Liver (tissue), 3 donors: ENCODE data around the gene HDGFL1.

Experiments
- CTCF ChIP-seq: fragments of 150-350 bp; IDR thresholded peaks from 2 replicates; pipeline ENCODE4 v1.5.1; 2017; ENCODE audit warnings: improper control_type of control experiment, low read depth, low read length; ENCODE audit not compliant: missing input control
- EGR1 ChIP-seq, 2 donors: IDR thresholded peaks; 2 replicates each; pipeline ENCODE4 v1.6.1; 2016 to 2018; ENCODE audit warnings: antibody characterized with exemption in 2 of 2, low read depth in 2 of 2
- FOXA1 ChIP-seq: IDR thresholded peaks from 2 replicates; pipeline ENCODE4 v1.6.1; 2016; ENCODE audit warnings: antibody characterized with exemption
- HNF4G ChIP-seq: IDR thresholded peaks from 2 replicates; pipeline ENCODE4 v1.6.1; 2016; ENCODE audit warnings: antibody characterized with exemption
- JUND ChIP-seq, 2 donors: IDR thresholded peaks; 2 replicates each; pipeline ENCODE4 v1.6.1; 2016; ENCODE audit warnings: antibody characterized with exemption in 2 of 2
- MAX ChIP-seq: IDR thresholded peaks from 2 replicates; pipeline ENCODE4 v1.6.1; 2016; ENCODE audit warnings: antibody characterized with exemption
- NR2F2 ChIP-seq: IDR thresholded peaks from 2 replicates; pipeline ENCODE4 v1.6.1; 2016; ENCODE audit warnings: antibody characterized with exemption
- RAD21 ChIP-seq, 2 donors: IDR thresholded peaks; 2 replicates each; pipeline ENCODE4 v1.6.1; 2016; ENCODE audit warnings: antibody characterized with exemption in 2 of 2, mild to moderate bottlenecking in 2 of 2
- RXRA ChIP-seq, 2 donors: IDR thresholded peaks; 2 replicates each; pipeline ENCODE4 v1.6.1; 2017 to 2018; ENCODE audit warnings: antibody characterized with exemption in 2 of 2, mild to moderate bottlenecking in 1 of 2
- SP1 ChIP-seq: IDR thresholded peaks from 2 replicates; pipeline ENCODE4 v1.6.1; 2018; ENCODE audit warnings: antibody characterized with exemption, mild to moderate bottlenecking
- TAF1 ChIP-seq: conservative IDR thresholded peaks from 2 replicates; pipeline ENCODE4 v1.6.1; 2016; ENCODE audit warnings: antibody characterized with exemption, mild to moderate bottlenecking
- ZBTB33 ChIP-seq: IDR thresholded peaks from 2 replicates; pipeline ENCODE4 v1.6.1; 2016; ENCODE audit warnings: antibody characterized with exemption
- TF ChIP-seq, protein P1 (sequence below): IDR thresholded peaks from 2 replicates; pipeline ENCODE4 v1.6.1; 2016; ENCODE audit warnings: antibody characterized with exemption, mild to moderate bottlenecking
- TF ChIP-seq, protein P2 (sequence below): IDR thresholded peaks from 2 replicates; pipeline ENCODE4 v1.6.1; 2016; ENCODE audit warnings: antibody characterized with exemption
- donor health status: healthy.
- donor health status: healthy.

GRCh38 chr6:22536122-22536521 is 33.2 kb upstream of the HDGFL1 start:
- no peak for TF ChIP-seq CTCF
- TF ChIP-seq ZBTB33, result no peak
- TF ChIP-seq SP1, result no peak
- no peak for TF ChIP-seq TAF1
- TF ChIP-seq, protein P1, sequence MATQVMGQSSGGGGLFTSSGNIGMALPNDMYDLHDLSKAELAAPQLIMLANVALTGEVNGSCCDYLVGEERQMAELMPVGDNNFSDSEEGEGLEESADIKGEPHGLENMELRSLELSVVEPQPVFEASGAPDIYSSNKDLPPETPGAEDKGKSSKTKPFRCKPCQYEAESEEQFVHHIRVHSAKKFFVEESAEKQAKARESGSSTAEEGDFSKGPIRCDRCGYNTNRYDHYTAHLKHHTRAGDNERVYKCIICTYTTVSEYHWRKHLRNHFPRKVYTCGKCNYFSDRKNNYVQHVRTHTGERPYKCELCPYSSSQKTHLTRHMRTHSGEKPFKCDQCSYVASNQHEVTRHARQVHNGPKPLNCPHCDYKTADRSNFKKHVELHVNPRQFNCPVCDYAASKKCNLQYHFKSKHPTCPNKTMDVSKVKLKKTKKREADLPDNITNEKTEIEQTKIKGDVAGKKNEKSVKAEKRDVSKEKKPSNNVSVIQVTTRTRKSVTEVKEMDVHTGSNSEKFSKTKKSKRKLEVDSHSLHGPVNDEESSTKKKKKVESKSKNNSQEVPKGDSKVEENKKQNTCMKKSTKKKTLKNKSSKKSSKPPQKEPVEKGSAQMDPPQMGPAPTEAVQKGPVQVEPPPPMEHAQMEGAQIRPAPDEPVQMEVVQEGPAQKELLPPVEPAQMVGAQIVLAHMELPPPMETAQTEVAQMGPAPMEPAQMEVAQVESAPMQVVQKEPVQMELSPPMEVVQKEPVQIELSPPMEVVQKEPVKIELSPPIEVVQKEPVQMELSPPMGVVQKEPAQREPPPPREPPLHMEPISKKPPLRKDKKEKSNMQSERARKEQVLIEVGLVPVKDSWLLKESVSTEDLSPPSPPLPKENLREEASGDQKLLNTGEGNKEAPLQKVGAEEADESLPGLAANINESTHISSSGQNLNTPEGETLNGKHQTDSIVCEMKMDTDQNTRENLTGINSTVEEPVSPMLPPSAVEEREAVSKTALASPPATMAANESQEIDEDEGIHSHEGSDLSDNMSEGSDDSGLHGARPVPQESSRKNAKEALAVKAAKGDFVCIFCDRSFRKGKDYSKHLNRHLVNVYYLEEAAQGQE, result no peak
- TF ChIP-seq RAD21 (IDR thresholded peaks at IDR 0.05), result no peak
- TF ChIP-seq JUND (IDR thresholded peaks at IDR 0.05), result no peak
- TF ChIP-seq MAX, result no peak
- no peak for TF ChIP-seq NR2F2
- no peak for TF ChIP-seq FOXA1
- TF ChIP-seq, protein P2, sequence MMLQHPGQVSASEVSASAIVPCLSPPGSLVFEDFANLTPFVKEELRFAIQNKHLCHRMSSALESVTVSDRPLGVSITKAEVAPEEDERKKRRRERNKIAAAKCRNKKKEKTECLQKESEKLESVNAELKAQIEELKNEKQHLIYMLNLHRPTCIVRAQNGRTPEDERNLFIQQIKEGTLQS, result no peak
- no peak for TF ChIP-seq EGR1 (IDR thresholded peaks at IDR 0.05; ENCODE audit: low read depth in 2 of 2)
- no peak for TF ChIP-seq HNF4G
- TF ChIP-seq RXRA (IDR thresholded peaks at IDR 0.05), result no peak
